Measurements from ENCODE around the gene HEATR5A. TPM values are rescaled to one million over a fixed set of nuclear protein-coding genes. Genes with fewer than 3 reads are reported as not detected.
"Not testable (repeated sequence)": the region's sequence is repeated elsewhere in the genome, so short reads cannot be mapped to it uniquely, and the experiment has no call there.

Gene HEATR5A
- total RNA-seq, 8 experiments from 2014 or later: 9.2 to 54.6 (median 22.9) TPM

DNA sequence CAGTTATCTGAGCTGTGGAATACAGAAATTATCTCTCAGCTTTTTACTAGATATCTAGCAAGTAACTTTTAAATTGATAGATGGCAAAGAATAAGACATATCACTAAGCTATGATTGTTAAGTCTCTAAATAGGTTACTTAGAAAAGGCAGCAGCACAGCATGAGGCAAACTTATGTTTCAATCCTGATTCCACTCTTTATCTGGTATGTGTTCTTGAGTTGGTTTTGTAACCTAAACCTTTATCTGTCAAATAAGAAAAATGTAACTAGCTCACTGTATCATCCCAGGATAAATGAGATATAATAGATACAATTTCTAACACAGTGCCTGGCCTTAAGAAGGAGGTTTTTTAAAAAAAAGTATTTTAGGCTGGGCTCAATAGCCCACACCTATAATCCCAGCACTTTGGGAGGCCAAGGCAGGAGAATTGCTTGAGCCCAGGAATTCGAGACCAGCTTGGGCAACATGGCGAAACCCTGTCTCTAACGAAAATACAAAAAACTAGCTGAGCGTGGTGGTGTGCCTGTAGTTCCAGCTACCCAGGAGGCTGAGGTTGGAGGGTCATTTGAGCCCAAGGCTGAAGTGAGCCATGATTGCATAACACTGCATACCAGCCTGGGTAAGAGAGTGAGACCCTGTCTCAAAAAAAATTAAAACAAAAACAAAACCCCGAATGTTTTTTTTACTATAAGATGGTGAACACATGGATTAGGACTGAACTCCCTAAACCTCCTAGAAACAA lies 56.8 kb downstream of the HEATR5A start:
- in situ Hi-C loops (cut with MboI; ENCODE audit: low pct_unique_long_range_greater_than_20kb in 2 of 9, low sequenced_read_pairs in 9 of 9, unreplicated experiment in 9 of 9): no loop called here
- Histone ChIP-seq H3K4me1 (replicated peaks in 1 of 2) (no peaks in the 10 kb centered on the region), H3K27ac (no peak overlapping the region), H3K4me3 (no peak overlapping the region)
- ATAC-seq (replicated peaks in 6 of 8): no peak
- WGBS, 10 experiments: 75 to 100% (median 91%) methylated on average over 2 to 5 of the region's 5 CpGs; no CpG with 5 or more reads in 2 of the 10 experiments

- no peaks in the 10 kb centered on the region for H3K4me1 ChIP-seq (replicated peaks in 1 of 2)
- 74 to 100% (median 96%) methylated on average over 1 to 4 of the region's 4 CpGs; no CpG with 5 or more reads in 1 of the 10 experiments for WGBS, 10 experiments
Observed at GRCh38 chr14:31362746-31363145, 57.6 kb downstream of the HEATR5A start.

DNA sequence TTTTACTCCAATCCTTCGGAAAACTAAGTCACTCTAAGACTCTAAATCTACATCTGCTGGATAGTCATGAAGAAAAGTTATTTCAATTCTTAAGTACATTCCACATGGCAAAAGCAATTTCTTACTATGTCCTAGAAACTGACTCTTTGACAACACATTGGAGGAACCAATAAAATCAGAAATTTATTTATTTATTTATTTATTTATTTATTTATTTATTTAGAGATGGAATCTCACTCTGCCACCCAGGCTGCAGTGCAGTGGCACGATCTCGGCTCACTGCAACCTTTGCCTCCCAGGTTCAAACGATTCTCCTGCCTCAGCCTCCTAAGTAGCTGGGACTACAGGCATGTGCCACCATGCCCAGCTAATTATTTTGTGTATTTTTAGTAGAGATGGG lies 58.6 kb downstream of the HEATR5A start:
- ATAC-seq (replicated peaks in 6 of 8); in situ Hi-C loops (cut with MboI; ENCODE audit: low pct_unique_long_range_greater_than_20kb in 2 of 9, low sequenced_read_pairs in 9 of 9, unreplicated experiment in 9 of 9); H3K27ac ChIP-seq; H3K4me3 ChIP-seq; H3K4me1 ChIP-seq (replicated peaks in 1 of 2): not testable (repeated sequence)
- WGBS, 10 experiments: 81 to 100% (median 100%) methylated on average over 1 to 4 of the region's 4 CpGs

More at GRCh38 chr14:31362746-31363145, 57.6 kb downstream of the HEATR5A start:
- H3K4me3 ChIP-seq: no peak overlapping the region
- H3K27ac ChIP-seq: no peak overlapping the region
- no peak for ATAC-seq (replicated peaks in 6 of 8)
- in situ Hi-C loops (cut with MboI; ENCODE audit: low pct_unique_long_range_greater_than_20kb in 2 of 9, low sequenced_read_pairs in 9 of 9, unreplicated experiment in 9 of 9): no loop called here

GRCh38 chr14:31360919-31361662 lies 59.3 kb downstream of the HEATR5A start:
- in situ Hi-C loops (cut with MboI; ENCODE audit: low pct_unique_long_range_greater_than_20kb in 2 of 9, low sequenced_read_pairs in 9 of 9, unreplicated experiment in 9 of 9): no loop called here
- no peak overlapping the region for H3K4me3 ChIP-seq
- H3K4me1 ChIP-seq (replicated peaks in 1 of 2): no peaks in the 10 kb centered on the region
- H3K27ac ChIP-seq: no peak overlapping the region
- 56 to 100% (median 87%) methylated on average over 1 to 3 of the region's 3 CpGs; no CpG with 5 or more reads in 1 of the 10 experiments for WGBS, 10 experiments
- ATAC-seq (replicated peaks in 6 of 8): peak in 2 of 8 experiments; percentile 60 to 67

GRCh38 chr14:31357279-31357678 lies 63.1 kb downstream of the HEATR5A start:
- H3K27ac ChIP-seq: no peak overlapping the region
- H3K4me1 ChIP-seq (replicated peaks in 1 of 2): no peaks in the 10 kb centered on the region
- in situ Hi-C loops (cut with MboI; ENCODE audit: low pct_unique_long_range_greater_than_20kb in 2 of 9, low sequenced_read_pairs in 9 of 9, unreplicated experiment in 9 of 9): no loop called here
- WGBS, 10 experiments: 20 to 74% (median 70%) methylated on average over 1 to 3 of the region's 3 CpGs; no CpG with 5 or more reads in 1 of the 10 experiments
- H3K4me3 ChIP-seq: no peak overlapping the region
- ATAC-seq (replicated peaks in 6 of 8): no peak

DNA sequence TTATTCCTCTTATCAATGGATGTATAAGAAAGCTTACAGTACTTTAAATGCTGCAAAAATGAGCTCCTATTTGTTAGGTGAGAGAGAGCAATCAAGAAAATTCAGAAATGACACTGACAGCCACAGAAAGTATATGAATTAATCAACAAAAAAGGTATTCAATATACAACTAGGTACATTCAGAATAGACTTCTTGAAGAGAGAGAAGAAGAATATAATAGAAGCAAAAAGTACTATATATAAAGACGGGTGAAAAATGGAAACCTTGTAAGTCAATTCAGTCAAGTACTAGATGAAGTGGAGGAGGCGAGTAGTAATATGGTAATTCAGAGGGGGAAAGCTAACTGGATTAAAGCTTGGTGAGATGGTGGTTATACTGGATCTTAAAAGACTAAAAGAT lies 74.3 kb downstream of the HEATR5A start:
- Histone ChIP-seq H3K27ac (no peak overlapping the region), H3K4me1 (replicated peaks in 1 of 2) (no peaks in the 10 kb centered on the region), H3K4me3 (no peak overlapping the region)
- WGBS, 10 experiments: 80 to 100% (median 92%) methylated on average over 1 to 2 of the region's 2 CpGs; no CpG with 5 or more reads in 1 of the 10 experiments
- in situ Hi-C loops (cut with MboI; ENCODE audit: low pct_unique_long_range_greater_than_20kb in 2 of 9, low sequenced_read_pairs in 9 of 9, unreplicated experiment in 9 of 9): loop anchor here in 2 of 9 experiments (25.0 kb wide), 2 partner anchors 184 to 234 kb away; no protein-coding TSS in a partner anchor
- no peak for ATAC-seq (replicated peaks in 6 of 8)

GRCh38 chr14:31341280-31341679 lies 79.1 kb downstream of the HEATR5A start:
- ATAC-seq (replicated peaks in 6 of 8): no peak
- no peak overlapping the region for H3K4me3 ChIP-seq
- H3K27ac ChIP-seq: no peak overlapping the region
- WGBS, 10 experiments: 91 to 100% (median 100%) methylated on average over 1 to 3 of the region's 3 CpGs; no CpG with 5 or more reads in 2 of the 10 experiments
- H3K4me1 ChIP-seq (replicated peaks in 1 of 2): no peaks in the 10 kb centered on the region
- in situ Hi-C loops (cut with MboI; ENCODE audit: low pct_unique_long_range_greater_than_20kb in 2 of 9, low sequenced_read_pairs in 9 of 9, unreplicated experiment in 9 of 9): loop anchor here in 2 of 9 experiments (25.0 kb wide), 2 partner anchors 179 to 229 kb away; no protein-coding TSS in a partner anchor

GRCh38 chr14:31340297-31341063 lies 79.9 kb downstream of the HEATR5A start:
- H3K4me1 ChIP-seq (replicated peaks in 1 of 2): no peaks in the 10 kb centered on the region
- no peak overlapping the region for H3K27ac ChIP-seq
- in situ Hi-C loops (cut with MboI; ENCODE audit: low pct_unique_long_range_greater_than_20kb in 2 of 9, low sequenced_read_pairs in 9 of 9, unreplicated experiment in 9 of 9): loop anchor here in 2 of 9 experiments (25.0 kb wide), 2 partner anchors 178 to 228 kb away; no protein-coding TSS in a partner anchor
- H3K4me3 ChIP-seq: no peak overlapping the region
- WGBS, 10 experiments: 71 to 100% (median 85%) methylated on average over 1 to 5 of the region's 5 CpGs
- no peak for ATAC-seq (replicated peaks in 6 of 8)

DNA sequence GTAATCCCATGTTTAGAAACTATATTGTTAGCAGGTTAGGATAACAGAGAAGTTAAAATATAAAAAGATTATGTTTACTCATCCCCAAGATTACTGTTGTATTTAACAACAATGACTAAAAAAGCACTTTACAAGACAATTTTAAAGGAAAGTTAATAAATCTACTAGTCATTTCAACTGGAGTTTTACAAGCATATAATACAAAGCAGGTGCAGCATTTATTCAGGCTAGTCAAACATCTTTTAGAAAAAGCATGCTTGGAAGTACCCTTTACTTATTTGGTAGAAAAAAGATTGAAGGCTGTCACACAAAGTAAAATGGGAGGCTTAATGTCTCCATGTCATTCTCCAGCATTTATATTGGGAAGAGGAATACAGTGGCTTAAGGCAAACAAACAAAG lies 80.6 kb downstream of the HEATR5A start:
- in situ Hi-C loops (cut with MboI; ENCODE audit: low pct_unique_long_range_greater_than_20kb in 2 of 9, low sequenced_read_pairs in 9 of 9, unreplicated experiment in 9 of 9): loop anchor here in 2 of 9 experiments (25.0 kb wide), 2 partner anchors 177 to 227 kb away; no protein-coding TSS in a partner anchor
- H3K4me1 ChIP-seq (replicated peaks in 1 of 2): no peaks in the 10 kb centered on the region
- H3K27ac ChIP-seq: no peak overlapping the region
- ATAC-seq (replicated peaks in 6 of 8): no peak
- H3K4me3 ChIP-seq: no peak overlapping the region

DNA sequence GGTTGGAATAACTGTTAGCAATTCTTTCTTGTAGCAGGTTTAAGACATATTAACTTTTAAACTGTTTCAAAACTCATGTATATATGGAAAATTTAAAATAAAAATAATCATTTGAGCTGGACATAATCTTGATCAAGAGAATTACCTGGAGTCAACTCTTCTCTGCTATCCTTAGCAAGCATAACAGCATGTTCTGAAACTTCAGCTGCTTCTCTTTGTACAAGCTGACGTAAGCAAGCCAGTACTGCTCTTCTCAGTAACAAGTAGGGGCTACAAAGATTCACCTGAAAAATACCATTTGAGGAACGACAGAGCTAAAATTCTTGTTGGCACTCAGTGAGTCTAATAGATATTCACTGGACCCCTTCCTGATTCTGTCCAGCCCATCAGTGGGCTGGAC lies 83.0 kb downstream of the HEATR5A start:
- H3K4me1 ChIP-seq (replicated peaks in 1 of 2): no peaks in the 10 kb centered on the region
- in situ Hi-C loops (cut with MboI; ENCODE audit: low pct_unique_long_range_greater_than_20kb in 2 of 9, low sequenced_read_pairs in 9 of 9, unreplicated experiment in 9 of 9): loop anchor here in 2 of 9 experiments (25.0 kb wide), 2 partner anchors 175 to 225 kb away; no protein-coding TSS in a partner anchor
- H3K27ac ChIP-seq: no peak overlapping the region
- ATAC-seq (replicated peaks in 6 of 8): no peak
- H3K4me3 ChIP-seq: no peak overlapping the region
- WGBS, 10 experiments: 50 to 100% (median 89%) methylated on average over 1 to 2 of the region's 2 CpGs; no CpG with 5 or more reads in 3 of the 10 experiments

DNA sequence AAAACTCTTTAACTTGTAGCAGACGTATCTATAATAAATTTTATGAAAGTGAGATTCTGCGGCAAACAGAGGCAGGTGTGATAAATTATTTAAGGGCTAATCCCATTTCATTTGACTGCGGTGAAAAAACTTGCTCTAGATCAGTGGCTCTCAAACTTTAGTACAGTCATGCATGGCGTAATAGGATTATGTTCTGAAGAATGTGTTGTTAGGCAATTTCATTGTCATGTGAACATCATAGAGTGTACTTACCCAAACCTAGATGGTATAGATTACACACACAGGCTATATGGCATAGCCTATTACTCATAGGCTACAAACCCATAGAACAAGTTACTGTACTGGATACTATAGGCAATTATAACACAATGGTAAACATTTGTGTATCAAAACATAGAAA lies 83.7 kb downstream of the HEATR5A start:
- in situ Hi-C loops (cut with MboI; ENCODE audit: low pct_unique_long_range_greater_than_20kb in 2 of 9, low sequenced_read_pairs in 9 of 9, unreplicated experiment in 9 of 9): loop anchor here in 2 of 9 experiments (25.0 kb wide), 2 partner anchors 174 to 224 kb away; no protein-coding TSS in a partner anchor
- Histone ChIP-seq H3K4me3 (no peak overlapping the region), H3K4me1 (replicated peaks in 1 of 2) (no peaks in the 10 kb centered on the region), H3K27ac (no peak overlapping the region)
- 93 to 100% (median 100%) methylated on average over 1 to 4 of the region's 4 CpGs for WGBS, 10 experiments
- no peak for ATAC-seq (replicated peaks in 6 of 8)

- ATAC-seq (replicated peaks in 6 of 8): not testable (repeated sequence)
Observed at GRCh38 chr14:31331395-31331794, 89.0 kb downstream of the HEATR5A start.

More at GRCh38 chr14:31331395-31331794, 89.0 kb downstream of the HEATR5A start:
- not testable (repeated sequence) for H3K4me1 ChIP-seq (replicated peaks in 1 of 2); H3K4me3 ChIP-seq; H3K27ac ChIP-seq
- in situ Hi-C loops (cut with MboI; ENCODE audit: low pct_unique_long_range_greater_than_20kb in 2 of 9, low sequenced_read_pairs in 9 of 9, unreplicated experiment in 9 of 9): loop anchor here in 2 of 9 experiments (25.0 kb wide), 2 partner anchors 169 to 219 kb away; no protein-coding TSS in a partner anchor
- 57 to 83% (median 82%) methylated on average over 1 of the region's 1 CpG; no CpG with 5 or more reads in 6 of the 10 experiments for WGBS, 10 experiments
